Small intestine (tissue), 7 donors: ENCODE data around the gene TNRC6B. TPM values are rescaled to one million over a fixed set of nuclear protein-coding genes. Genes with fewer than 3 reads are reported as not detected.
A peak's percentile ranks its signal among the peaks of the same experiment; 100 is the strongest.

Experiments used
- DNase-seq, 2 donors: peaks; one replicate each; pipeline versions ENCODE4 v3.0.0 to v3.0.0-alpha.2; 2013
- FAIRE-seq: peaks from 2 replicates; lab custom pipeline; 2012; peaks lifted over from hg19 to GRCh38; lab: Jason Lieb, UNC
- H3K27ac ChIP-seq, 3 donors: one replicate each; pipeline ENCODE4 v1.5.1; 2013; ENCODE audit warnings: low read length in 2 of 3, mild to moderate bottlenecking in 2 of 3, control low read depth in 1 of 3, inconsistent platforms in 1 of 3, low read depth in 1 of 3, moderate library complexity in 1 of 3
- H3K27me3 ChIP-seq, 3 donors: one replicate each; pipeline ENCODE4 v1.6.1; 2013; ENCODE audit warnings: low read length in 3 of 3, inconsistent platforms in 1 of 3; ENCODE audit not compliant: control insufficient read depth in 3 of 3, insufficient read depth in 3 of 3
- H3K36me3 ChIP-seq, 3 donors: one replicate each; pipeline ENCODE4 v1.6.1; 2013; ENCODE audit warnings: low read length in 3 of 3, inconsistent platforms in 1 of 3, low read depth in 1 of 3, mild to moderate bottlenecking in 1 of 3, moderate library complexity in 1 of 3; ENCODE audit not compliant: control insufficient read depth in 3 of 3, insufficient read depth in 2 of 3
- H3K4me1 ChIP-seq, 3 donors: one replicate each; pipeline ENCODE4 v1.6.1; 2013; ENCODE audit warnings: low read length in 2 of 3, inconsistent platforms in 1 of 3, low read depth in 1 of 3, mild to moderate bottlenecking in 1 of 3, moderate library complexity in 1 of 3; ENCODE audit not compliant: control insufficient read depth in 3 of 3, insufficient read depth in 2 of 3
- H3K4me3 ChIP-seq, 3 donors: one replicate each; pipeline ENCODE4 v1.5.1; 2013; ENCODE audit warnings: low read length in 3 of 3, control low read depth in 1 of 3, inconsistent platforms in 1 of 3, low read depth in 1 of 3, mild to moderate bottlenecking in 1 of 3, moderate library complexity in 1 of 3
- H3K9me3 ChIP-seq, 2 donors: one replicate each; pipeline ENCODE4 v1.6.1; 2013; ENCODE audit warnings: low read depth in 1 of 2, low read length in 1 of 2; ENCODE audit not compliant: control insufficient read depth in 2 of 2, insufficient read depth in 1 of 2
- WGBS, 3 donors: extraction: QIAGEN DNeasy Blood & Tissue Kit; methylation state at CpG; one replicate each; pipeline ENCODE4 v1.1.7; 2013; 5-methylcytosine and 5-hydroxymethylcytosine counted together
- polyA plus RNA-seq, 4 donors: library from polyadenylated mRNA; stranded (reverse) in 3 of 4; unstranded in 1 of 4; fragments of 200-250 nt in 3 of 4; fragments of 120-200 nt in 1 of 4; gene quantifications; one replicate each; pipeline versions ENCODE4 v1.2.1 to v1.2.3, GENCODE V29; 2013
- donor health status: healthy with polysubstance abuse.
- donor health status: control.
- donor health status: control.
- donor health status: Bipolar disorder and iron deficiency.
- donor health status: healthy.

Gene TNRC6B
- polyA plus RNA-seq, 4 donors = 2.2 to 9.6 (median 5.9) TPM

DNA sequence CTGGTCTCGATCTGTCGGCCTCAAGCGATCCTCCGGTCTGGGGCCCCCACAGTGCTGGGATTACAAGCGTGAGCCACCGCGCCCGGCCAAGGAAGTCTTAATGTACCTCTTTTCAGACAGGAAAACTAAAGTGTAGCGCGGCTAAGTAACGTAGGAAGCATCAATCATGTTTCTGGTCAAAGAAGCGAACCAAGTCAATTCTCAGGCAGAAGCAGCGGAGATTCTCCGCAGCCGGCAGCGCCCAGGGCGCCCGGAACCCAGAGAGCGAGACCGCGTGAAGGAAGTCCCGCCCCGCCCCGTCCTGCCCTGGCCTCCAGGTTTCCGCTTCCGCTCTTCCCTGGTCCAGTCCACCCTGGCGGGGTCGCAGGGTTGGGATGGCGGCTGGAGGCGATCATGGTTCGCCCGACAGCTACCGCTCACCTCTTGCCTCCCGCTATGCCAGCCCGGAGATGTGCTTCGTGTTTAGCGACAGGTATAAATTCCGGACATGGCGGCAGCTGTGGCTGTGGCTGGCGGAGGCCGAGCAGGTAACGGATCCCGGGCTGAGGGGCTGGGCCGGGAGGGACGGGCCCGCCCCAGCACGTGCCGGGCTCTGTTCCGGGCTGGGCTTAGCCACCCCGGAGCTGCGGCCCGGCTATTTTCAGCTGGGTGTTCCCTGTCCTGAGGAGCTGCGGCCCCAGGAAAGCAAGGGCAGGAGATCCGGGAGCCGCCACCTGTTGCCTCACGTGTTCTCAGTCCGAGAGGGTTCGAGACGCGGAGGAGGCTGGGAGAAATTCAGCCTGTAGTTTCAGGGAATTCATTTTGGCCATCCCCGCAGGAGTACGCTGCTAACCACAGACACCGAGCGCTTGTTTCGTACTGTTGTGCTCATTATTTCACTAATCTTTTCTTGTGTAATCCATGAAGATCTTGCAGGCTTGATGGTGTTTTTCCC lies 168.7 kb downstream of the TNRC6B start, which contains the start of gene ADSL:
ADSL (plus strand) TSS at position 316 of the 934 bp plus-strand sequence; CDS start at position 375, 59 bp downstream.
- Histone ChIP-seq H3K4me1 (peaks cover 0 to 9% (median 6%) of the 10 kb centered on the region in 3 donors), H3K9me3 (no peaks in the 10 kb centered on the region), H3K4me3 (peak within 1 kb of the TSS; percentile 53 to 90 (median 70)), H3K27ac (peak within 1 kb of the TSS; percentile 55 to 92 (median 83)), H3K27me3 (no peaks in the 10 kb centered on the region), H3K36me3 (peaks cover 2 to 26% (median 4%) of the 10 kb centered on the region in 3 donors)
- WGBS, 3 donors = 0 to 1% (median 0%) methylated on average over 63 to 65 of the region's 65 CpGs
- FAIRE-seq (no peak), DNase-seq (peak; percentile 90 to 96)

DNA sequence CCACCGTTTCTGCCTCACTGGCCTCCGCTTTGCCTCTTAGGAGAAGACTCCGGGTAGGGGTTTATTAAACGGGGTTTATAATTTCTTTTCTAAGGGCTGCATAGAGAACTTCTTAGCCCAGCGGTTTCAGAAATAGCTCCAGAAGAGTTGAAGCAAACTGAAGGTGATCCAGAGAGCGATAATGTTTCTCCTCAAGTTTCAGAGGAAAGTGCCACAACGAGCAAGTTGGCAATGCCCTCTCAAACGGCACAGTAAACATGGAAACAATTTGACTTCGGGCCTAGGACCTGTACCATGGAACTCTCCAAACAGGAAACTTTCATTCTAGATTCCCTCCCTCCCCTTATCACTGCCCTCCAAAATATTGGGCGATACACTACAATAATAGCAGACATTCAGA lies 169.6 kb downstream of the TNRC6B start:
- Histone ChIP-seq H3K9me3 (no peaks in the 10 kb centered on the region), H3K36me3 (peaks cover 2 to 34% (median 5%) of the 10 kb centered on the region in 3 donors), H3K4me3 (peak overlapping the region; percentile 53 to 90 (median 70)), H3K27ac (peak overlapping the region; percentile 55 to 92 (median 83)), H3K27me3 (no peaks in the 10 kb centered on the region), H3K4me1 (peaks cover 0 to 9% (median 6%) of the 10 kb centered on the region in 3 donors)
- DNase-seq = no peak
- WGBS, 3 donors = 10 to 16% (median 11%) methylated on average over 10 of the region's 10 CpGs
- FAIRE-seq = no peak

DNA sequence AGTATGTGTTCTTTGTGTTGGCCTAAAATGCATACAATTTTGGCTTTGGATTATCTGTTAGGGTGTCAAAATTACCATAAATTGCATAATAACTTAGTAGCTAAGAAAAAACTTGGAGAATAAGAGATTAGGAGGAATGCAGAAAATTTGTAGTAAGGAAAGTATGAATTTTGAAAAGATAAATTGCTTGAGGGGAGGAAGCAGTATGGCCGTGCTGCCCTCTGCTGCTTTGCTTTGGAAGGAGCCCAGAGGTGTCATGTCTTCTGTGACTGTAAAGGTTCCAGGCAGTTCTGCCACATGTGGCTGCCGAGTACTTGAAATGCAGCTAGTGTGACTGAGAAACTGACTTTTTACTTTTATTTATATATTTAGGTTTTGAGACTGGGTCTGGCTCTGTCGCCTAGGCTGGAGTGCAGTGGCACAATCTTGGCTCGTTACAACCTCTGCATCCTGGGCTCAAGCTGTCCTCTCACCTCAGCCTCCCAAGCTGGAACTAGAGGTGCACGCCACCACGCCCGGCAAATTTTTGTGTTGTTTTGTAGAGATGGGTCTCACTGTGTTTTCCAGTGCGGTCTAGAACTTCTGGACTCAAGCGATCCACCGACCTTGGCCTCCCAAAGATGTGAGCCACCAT lies 170.4 kb downstream of the TNRC6B start:
- Histone ChIP-seq H3K27ac (peak overlapping the region in 1 of 3 donors; percentile 53), H3K9me3 (no peaks in the 10 kb centered on the region), H3K4me1 (peaks cover 0 to 9% (median 6%) of the 10 kb centered on the region in 3 donors), H3K4me3 (no peak overlapping the region), H3K27me3 (no peaks in the 10 kb centered on the region), H3K36me3 (peaks cover 2 to 37% (median 9%) of the 10 kb centered on the region in 3 donors)
- peak; percentile 59 to 65 for DNase-seq
- WGBS, 3 donors = 57 to 67% (median 60%) methylated on average over 10 of the region's 10 CpGs
- no peak for FAIRE-seq

GRCh38 chr22:40352763-40353162 lies 175.0 kb downstream of the TNRC6B start:
- FAIRE-seq = no peak
- H3K4me1 ChIP-seq = peaks cover 0 to 4% (median 0%) of the 10 kb centered on the region in 3 donors
- H3K27ac ChIP-seq = no peak overlapping the region
- no peak overlapping the region for H3K4me3 ChIP-seq
- no peaks in the 10 kb centered on the region for H3K27me3 ChIP-seq
- no peak for DNase-seq
- H3K36me3 ChIP-seq = peaks cover 2 to 74% (median 9%) of the 10 kb centered on the region in 3 donors
- WGBS, 3 donors = 90 to 97% (median 96%) methylated on average over 3 of the region's 3 CpGs
- no peaks in the 10 kb centered on the region for H3K9me3 ChIP-seq

- Histone ChIP-seq H3K27me3 (no peaks in the 10 kb centered on the region), H3K4me3 (no peak overlapping the region), H3K4me1 (no peaks in the 10 kb centered on the region), H3K27ac (no peak overlapping the region), H3K9me3 (no peaks in the 10 kb centered on the region), H3K36me3 (peaks cover 41 to 80% (median 42%) of the 10 kb centered on the region in 3 donors)
- DNase-seq (no peak), FAIRE-seq (no peak)
- WGBS, 3 donors = 97 to 100% (median 99%) methylated on average over 5 of the region's 5 CpGs
Measured at GRCh38 chr22:40361100-40361499, 183.4 kb downstream of the TNRC6B start.

DNA sequence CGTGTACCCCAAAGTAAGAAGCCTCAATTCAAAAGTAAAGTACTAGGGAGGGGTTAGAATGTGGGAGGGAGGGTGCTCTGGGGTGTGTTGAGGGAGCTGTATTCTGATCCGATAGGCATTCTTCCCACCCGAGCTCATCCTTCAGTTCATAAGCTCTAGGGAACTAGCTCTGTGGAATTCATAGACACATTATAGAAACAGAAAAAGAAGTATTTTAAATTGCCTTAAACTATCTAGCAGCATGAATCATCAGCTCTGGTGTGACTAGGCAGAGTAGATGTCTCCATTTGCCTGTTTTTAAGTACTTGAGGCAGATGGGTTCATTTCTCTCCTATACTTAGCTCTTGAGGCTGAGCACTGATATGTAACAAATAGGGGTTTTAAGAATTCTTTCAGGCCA lies 185.3 kb downstream of the TNRC6B start:
- H3K36me3 ChIP-seq = peaks cover 41 to 70% (median 44%) of the 10 kb centered on the region in 3 donors
- no peak for DNase-seq
- H3K4me1 ChIP-seq = no peaks in the 10 kb centered on the region
- no peak overlapping the region for H3K27ac ChIP-seq
- no peak for FAIRE-seq
- WGBS, 3 donors = 92 to 96% (median 92%) methylated on average over 3 of the region's 3 CpGs
- H3K4me3 ChIP-seq = no peak overlapping the region
- H3K27me3 ChIP-seq = no peaks in the 10 kb centered on the region
- H3K9me3 ChIP-seq = no peaks in the 10 kb centered on the region

DNA sequence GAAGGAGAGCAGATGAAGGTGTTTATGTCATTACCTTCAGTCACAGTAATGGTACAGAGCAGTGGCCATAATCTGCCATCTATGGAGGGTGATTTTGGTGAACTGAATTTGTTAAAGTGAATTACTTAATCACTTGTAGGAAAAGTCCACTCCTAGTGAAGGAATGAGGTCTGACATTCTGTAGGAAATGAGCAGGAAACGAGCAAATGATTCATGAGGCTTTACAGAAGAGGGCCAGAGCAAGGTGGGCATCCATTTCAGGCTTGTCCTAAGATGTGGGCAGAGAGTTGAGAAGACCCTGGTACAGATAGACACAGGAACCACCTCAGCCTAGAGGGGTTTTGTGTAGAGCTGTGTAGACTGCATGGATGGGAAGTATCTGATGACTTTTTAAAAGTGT lies 186.7 kb downstream of the TNRC6B start:
- Histone ChIP-seq H3K36me3 (peaks cover 33 to 67% (median 41%) of the 10 kb centered on the region in 3 donors), H3K9me3 (no peaks in the 10 kb centered on the region), H3K27me3 (no peaks in the 10 kb centered on the region), H3K4me3 (no peak overlapping the region), H3K27ac (no peak overlapping the region), H3K4me1 (no peaks in the 10 kb centered on the region)
- no peak for DNase-seq
- FAIRE-seq = no peak
- 76 to 81% (median 76%) methylated on average over 1 of the region's 1 CpG for WGBS, 3 donors

GRCh38 chr22:40366068-40366467 lies 188.3 kb downstream of the TNRC6B start:
- H3K36me3 ChIP-seq = peaks cover 23 to 51% (median 33%) of the 10 kb centered on the region in 3 donors
- DNase-seq (no peak), FAIRE-seq (no peak)
- no peaks in the 10 kb centered on the region for H3K9me3 ChIP-seq
- H3K4me3 ChIP-seq = no peak overlapping the region
- H3K4me1 ChIP-seq = no peaks in the 10 kb centered on the region
- WGBS, 3 donors = 94 to 98% (median 98%) methylated on average over 2 of the region's 2 CpGs
- no peak overlapping the region for H3K27ac ChIP-seq
- H3K27me3 ChIP-seq = no peaks in the 10 kb centered on the region
